H1 (cell line): ENCODE data around the gene NET1. TPM values are rescaled to one million over a fixed set of nuclear protein-coding genes. Genes with fewer than 3 reads are reported as not detected.

Experiments
- CEBPB ChIP-seq: IDR thresholded peaks from 2 replicates; pipeline ENCODE4 v1.6.1; 2012; ENCODE audit warnings: low read depth, low read length
- GABPA ChIP-seq: IDR thresholded peaks from 2 replicates; pipeline ENCODE4 v1.6.1; 2011; ENCODE audit warnings: mild to moderate bottlenecking, low read length, moderate library complexity, borderline replicate concordance; ENCODE audit not compliant: insufficient read depth
- MAX ChIP-seq: IDR thresholded peaks from 2 replicates; pipeline ENCODE4 v1.6.1; 2012; ENCODE audit warnings: inconsistent platforms
- SP2 ChIP-seq: IDR thresholded peaks from 2 replicates; pipeline ENCODE4 v1.6.1; 2012; ENCODE audit warnings: mild to moderate bottlenecking, low read length, inconsistent platforms
- polyA plus RNA-seq, 7 experiments: library from polyadenylated mRNA; depleted of rRNA in 3 of 7; stranded (reverse) in 5 of 7; unstranded in 2 of 7; fragments of >200 nt in 5 of 7; fragments of 200-250 nt in 2 of 7; gene quantifications; 1 replicate in 5 of 7; 2 replicates in 1 of 7; 4 replicates in 1 of 7; pipeline versions ENCODE4 v1.2.1 to v1.2.3, GENCODE V29; 2011 to 2013; ENCODE audit warnings: missing spikeins in 2 of 7, mixed read lengths in 2 of 7
- total RNA-seq: library from RNA; stranded (reverse); fragmentation: NEBNext Ultra II Directional; extraction: Animal tissue kit (Norgen Biotek cat#: 25700); gene quantifications from 2 replicates; pipeline ENCODE4 v1.2.1, GENCODE V29; 2021

NET1 gene
- total and polyA plus RNA-seq, 2 of the 8 experiments (the other 6 are each of a cell fraction or from before 2014, with no cell fraction given) = 21.5 to 117 TPM

- TF ChIP-seq SP2 (no peak), MAX (no peak), CEBPB (no peak), GABPA (no peak)
Observed at GRCh38 chr10:5477948-5478693, 65.8 kb downstream of the NET1 start (continued).
